DMS 273 treated with DMSO at 0.1 percent for 48 hours (cell line): ENCODE data around the gene TNNT2.

Experiments used
- DNase-seq: peaks from one replicate; lab custom pipeline; 2025; lab: John Stamatoyannopoulos, UW

TNNT2 gene

DNA sequence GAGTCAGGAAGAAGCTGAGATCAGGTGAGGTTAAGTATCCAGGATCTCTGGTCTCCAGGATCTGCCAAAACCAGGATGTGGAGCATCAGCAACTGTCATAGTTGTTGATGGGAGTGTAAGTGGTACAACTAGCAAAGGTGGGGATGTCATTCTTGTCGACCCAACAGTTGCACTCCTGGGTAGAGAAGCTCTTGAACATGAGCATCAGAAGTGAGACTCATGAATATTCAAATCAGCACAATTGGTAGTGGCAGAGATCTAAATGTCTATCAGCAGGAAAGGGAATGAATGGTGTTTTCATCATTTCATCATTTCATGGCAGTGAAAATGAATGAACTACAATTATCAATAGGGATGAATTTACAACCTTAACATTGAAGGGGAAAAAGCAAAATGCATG lies 25.9 kb upstream of the TNNT2 start:
- DNase-seq, result no peak

DNA sequence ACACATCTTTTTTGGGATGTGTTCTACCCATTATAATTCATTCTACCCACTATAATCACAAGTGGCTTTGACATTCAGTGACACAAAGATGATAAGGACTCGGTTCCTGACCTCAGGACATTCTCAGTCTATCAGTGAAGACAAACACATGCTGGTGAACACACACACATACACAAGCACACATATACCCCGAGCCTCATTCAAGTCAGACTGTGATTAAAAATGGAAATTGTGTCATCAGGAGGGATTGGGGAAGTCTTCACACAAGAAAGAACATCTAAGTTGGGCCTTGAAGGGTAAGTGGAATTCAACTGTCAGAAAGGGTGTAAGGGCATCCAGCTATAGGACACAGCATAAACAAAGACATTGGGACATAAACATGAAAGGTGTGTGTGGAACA lies 24.2 kb upstream of the TNNT2 start:
- no peak for DNase-seq

DNA sequence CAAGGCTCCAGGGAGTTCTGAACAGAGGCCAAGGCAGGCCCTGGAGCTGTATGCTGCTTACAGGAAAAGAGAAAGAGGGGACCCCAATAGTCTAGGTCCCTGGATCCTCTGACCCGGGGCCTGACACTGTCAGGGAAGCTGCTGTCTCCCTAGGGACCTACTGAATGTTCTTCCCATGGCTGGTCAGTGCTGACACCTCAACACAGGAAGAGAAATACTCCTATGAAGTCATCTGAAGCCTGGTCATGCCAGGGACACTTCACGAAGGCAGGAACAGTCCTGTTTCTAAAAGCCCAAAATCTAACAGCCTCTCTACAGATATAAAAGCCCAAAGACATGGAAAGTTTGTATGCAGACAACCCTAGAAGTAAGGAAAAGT lies 23.4 kb upstream of the TNNT2 start:
- no peak for DNase-seq

DNA sequence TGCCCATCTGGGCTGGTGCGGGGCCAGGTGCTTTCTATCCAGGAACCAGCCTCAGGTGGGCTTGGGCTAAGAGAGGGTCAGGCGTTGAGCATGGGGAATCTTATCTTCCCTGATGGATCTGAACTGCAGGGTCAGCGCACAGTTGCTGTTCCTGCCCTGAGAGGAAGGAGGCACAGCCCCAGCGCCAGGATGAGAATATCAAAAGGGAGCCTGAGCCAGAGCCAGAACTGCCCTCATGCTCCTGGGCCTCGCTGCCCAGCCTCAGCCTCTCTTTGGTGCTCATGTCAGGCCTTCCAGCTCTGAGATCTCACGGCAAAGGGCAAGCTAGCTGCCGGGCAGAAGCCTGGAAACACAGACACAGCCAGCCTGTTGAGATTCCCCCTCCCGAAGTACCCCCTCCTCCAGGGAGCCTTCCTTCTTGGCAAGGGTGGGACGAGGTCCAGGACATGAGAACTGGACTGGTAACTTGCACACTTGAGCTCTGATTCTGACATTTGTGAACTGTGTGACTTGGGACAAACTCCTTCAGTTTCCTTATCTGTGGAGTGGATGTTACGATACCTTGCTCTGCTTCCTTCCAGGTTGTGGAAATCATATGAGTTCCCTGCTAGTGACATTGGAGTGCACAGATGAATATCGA lies 22.9 kb upstream of the TNNT2 start:
- no peak for DNase-seq

DNA sequence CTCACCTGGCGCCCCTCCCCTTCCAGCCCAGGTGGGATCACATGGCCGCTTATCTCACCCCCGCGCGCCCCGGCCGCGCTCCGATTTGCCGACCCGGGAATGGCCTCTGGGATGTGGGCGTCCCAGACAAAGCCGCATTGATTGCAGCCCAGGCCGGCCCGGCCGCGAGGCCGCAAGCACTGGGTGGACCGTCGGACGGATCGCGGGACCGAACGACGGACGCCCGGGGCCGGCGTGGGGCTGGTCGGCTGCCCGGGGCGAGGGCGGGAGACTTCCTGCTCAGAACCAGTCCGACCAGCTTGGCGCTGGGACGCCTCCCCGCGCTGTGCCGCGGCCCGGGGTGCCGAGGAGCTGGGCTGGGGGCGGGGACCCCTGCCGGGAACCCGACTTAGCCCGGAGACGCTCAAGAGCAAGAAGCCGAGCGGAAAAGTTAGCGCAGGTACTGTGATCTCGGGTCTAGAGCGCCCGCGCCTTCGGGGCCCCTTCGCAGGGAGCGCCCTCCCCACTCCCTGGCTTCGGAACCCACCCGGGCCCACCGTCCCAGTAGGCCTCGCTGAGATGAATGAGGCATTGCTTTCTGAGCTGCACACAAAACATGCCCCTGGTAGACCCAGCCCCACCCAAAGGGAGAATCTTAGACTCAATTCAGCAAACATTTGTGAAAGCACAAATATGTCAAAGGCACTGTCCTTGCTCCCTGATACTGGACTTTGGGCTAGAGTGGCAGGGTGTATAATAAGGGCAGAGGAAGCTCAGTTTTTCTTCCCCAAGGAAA lies 22.1 kb upstream of the TNNT2 start:
- no peak for DNase-seq

DNA sequence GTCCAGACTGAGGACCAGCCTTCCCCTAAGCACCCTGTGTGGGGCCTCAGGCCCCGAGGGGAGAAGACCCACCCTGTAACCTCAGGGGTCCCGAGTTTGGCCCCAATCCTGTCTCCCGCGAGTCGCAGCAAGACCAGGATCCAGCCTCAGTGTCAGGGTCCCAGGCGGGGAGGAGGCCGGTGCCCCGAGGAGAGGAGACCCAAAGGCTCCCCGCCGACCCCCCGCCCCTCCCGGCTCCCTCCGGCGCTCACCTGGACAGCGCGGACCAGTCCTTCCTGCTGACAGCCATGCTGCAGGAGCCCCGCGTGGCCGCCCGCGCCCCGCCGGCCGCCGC lies 21.5 kb upstream of the TNNT2 start, which contains the start of gene LAD1:
Gene LAD1, minus strand, starts transcription at position 307 of the 334 bp plus-strand sequence. Its CDS starts 18 bp downstream, at position 289.
- no peak for DNase-seq

DNA sequence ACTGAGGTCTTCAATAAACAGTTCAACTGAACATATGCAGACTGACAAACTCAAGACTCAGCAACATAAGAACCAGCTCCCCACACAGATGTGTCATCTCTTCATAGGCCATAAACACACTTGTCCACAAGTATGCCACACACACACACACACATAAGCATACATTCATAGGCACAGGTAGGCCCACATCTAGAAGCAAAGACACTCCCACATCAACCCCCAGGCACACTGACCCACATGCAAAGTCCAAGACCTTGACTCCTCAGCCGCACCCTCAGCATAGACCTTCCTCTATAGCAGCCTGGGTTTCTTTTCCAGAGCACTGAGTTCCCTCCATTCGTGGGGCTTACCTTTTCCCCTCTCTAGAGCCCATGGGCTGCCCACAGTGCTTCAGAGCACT lies 20.2 kb upstream of the TNNT2 start:
- DNase-seq, result no peak

DNA sequence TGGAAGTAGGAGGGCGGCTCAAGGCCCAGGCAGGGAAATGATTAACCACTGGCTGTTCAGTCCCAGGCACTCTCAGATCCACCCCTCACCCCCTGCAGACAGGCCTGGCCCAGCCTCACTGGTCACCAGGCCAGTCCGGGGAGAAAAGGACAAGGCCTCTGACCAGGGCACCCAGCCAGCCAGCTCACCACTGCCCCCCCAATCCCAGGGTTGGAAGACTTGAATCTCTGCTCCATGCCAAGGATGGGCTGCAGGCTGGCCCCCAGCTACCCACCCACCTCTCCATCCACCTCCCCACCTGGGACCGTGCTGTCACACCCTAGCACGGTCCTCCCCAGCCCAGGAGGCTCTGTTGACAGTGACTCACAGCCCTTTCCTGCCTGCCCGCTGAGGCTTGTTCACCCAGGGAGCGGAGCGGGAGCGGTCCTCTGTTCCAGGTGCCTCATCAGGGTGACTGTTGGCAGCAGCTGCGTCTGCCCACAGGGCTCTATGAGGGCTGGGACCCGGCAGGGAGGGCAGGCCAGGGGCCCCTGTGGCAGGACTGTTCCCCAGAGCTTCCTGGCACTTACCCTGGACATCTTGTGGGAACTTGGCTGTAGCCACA lies 19.5 kb upstream of the TNNT2 start:
- no peak for DNase-seq

DNA sequence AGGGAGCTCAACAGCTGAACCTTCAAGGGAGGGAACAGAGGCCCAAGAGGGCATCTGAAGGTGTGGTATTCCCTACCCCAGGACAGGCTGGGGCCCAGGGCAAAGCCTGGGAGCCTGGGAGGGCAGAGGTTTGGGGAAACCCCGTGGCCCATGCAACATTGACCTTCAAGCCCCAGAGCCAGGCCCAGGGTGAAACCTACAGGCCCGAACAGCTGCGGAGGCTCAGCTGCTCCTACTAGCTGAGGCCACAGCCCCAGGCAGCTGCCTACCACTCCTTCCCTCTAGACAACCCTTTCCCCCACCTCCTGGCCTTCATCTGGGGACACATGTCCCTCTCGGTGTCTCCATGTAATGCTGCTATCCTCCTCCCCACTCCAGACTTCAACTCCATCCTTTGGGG lies 18.5 kb upstream of the TNNT2 start:
- no peak for DNase-seq

DNA sequence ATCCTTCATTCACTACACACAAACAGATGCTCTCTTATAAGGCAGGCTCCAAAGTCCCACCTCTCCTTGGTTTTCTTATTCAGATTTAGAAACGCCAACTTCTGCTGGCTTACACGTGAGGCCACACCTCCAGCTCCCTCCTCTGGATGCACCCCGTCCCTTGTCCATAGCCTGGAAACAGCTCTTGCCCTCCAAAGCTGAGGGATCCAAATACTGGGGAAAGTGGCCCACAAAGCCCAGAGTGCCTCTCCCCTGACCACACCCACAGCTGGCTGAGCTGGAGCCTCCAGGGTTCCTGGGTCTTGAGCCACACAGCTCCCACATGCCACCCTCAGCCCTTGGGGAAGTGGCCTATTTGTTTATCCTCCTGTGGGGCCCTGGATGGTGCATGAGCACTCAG lies 17.1 kb upstream of the TNNT2 start:
- no peak for DNase-seq

DNA sequence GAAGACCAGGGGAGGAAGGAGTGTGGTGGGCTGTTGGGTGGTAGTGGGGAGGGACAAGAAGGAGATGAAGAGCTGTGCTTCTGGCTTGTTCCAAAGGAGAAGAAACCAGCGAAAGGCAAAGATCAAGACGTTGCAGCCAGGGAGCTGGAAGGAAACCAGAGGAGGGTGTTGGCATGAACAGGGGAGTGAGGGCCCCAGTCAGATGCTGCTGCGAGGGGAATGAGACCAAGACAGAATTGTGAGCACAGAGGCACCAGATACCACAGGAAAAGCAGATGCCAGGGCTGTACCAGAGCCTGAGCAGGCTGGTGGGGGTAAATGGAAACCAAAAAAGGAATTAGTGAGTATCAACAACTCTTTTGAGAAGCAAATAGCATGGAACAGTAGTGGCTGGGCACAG lies 15.6 kb upstream of the TNNT2 start:
- DNase-seq, result no peak

DNA sequence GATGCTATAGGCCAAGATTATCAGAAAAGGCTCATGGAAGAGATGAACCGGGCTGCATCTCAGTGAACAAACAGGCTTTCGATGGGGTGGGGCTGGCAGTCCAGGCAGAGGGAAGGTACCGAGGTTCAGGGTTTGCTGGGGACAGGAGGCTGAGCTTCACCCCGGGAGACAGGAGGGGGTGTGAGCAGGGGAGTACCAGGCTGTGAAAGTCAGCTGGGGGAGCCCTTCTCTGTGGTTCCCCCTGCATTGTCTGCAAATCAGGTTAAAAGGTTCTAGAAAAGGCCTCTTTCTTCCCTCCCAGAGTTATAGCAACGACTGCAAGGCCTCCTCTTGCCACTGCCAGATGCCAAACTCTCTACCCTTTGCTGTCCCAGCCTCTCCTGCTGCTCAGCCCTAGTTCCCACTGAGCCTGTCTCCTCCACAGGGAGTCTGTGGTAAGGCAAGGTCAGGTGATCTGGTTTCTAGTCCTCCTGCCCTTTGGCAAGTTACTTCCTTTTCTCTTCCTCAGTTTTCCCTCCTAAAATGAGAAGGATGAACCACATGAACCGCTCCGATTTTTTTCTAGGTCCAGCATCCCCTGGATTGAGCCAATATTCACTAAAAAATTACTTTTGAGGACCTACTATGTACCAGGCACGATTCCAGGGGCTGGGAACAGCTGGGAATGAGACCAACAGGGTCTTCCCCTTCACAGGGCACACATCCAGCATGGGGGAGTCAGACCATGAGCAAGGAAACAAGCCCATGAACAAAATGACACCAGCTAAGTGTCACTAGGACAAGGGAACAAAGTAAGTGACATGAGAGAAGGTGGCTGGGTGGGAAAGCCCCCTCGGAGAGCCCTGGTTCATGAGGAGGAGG lies 14.4 kb upstream of the TNNT2 start:
- no peak for DNase-seq

DNA sequence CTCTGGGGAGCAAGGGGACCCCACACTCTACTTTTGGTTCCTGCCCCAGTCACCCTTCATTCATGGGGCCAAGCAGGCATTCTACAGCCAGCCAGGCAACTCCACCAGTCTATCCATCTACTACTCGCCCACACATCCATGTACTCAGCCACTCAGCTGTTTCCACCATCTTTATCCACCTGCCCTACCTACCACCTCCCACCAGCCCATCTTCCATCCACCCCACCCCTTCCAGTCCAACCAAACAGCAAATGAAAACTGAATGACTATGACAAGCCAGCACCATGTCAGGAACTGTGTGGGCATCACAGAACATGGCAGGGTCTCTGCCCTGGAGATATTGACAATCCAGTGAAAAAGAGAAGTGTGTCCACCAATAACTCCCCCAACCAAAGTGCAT lies 13.7 kb upstream of the TNNT2 start:
- no peak for DNase-seq

DNA sequence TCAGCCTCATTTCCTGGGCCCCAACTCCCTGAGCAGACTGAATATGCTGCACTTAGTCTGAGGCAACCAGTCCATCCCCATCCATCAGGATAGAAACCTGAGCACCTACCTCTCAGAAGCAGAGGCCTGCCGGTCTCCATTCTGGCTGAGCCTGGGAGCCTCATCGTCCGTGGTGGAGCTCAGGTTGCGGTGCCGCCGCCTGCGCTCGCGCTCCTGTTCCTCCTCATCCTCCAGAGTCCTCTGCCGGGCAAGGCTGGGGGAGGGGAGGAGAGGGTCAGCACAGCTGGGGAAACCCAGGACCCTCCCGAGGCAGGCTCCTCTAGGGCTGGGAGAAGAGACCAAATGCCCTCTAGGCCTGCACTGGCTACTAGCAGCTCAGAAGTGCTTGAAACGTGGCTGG lies 11.6 kb upstream of the TNNT2 start:
- DNase-seq, result no peak

DNA sequence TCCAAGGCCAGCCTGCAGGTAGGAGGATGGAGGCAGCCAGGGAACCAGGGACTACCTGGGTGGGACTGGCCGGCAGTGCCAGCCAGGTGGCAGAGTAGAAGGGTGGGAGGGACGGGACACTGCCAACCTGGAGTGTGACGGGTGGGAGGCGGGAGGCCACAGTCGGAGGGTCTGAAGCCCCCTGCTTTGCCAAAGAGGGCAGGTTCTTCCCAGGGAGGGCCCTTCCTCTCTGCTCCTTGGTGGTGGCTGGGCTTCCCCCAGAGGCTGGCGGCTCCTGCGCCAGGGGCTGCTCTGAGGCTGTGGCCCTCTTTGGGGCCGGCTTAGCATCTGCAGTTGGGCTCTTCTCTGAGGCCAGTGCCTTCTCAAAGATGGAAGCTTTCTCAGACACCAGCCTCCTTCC lies 8.7 kb upstream of the TNNT2 start:
- DNase-seq, result no peak

DNA sequence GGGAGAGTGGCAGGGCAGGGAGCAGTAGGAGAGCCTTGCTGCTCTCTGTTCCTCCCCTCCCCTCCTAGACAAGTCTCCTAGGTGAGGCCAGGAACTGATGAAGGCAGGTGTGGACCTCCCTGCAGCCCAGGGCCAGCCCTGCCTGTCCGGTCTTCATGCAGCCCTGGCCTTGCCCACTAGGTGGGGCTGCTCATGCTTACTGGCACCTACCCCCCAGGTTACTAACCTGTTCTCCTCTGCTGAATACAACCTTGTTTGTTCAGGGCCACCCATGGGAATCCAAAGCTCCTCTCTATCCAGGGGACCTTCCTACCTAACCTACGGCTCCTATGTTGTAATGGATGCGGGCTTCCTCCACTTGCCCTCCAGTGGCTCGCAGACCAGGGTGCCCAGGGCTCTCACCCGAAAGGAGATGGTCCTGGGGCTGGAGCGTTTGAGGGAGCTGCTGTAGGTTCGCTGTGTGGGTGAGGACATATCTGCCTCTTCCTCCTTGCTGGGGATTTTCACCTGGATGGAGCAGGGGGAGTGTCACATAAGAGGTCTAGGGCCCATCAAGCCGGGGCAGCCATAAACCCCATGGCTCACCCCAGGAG lies 7.9 kb upstream of the TNNT2 start:
- DNase-seq, result no peak

DNA sequence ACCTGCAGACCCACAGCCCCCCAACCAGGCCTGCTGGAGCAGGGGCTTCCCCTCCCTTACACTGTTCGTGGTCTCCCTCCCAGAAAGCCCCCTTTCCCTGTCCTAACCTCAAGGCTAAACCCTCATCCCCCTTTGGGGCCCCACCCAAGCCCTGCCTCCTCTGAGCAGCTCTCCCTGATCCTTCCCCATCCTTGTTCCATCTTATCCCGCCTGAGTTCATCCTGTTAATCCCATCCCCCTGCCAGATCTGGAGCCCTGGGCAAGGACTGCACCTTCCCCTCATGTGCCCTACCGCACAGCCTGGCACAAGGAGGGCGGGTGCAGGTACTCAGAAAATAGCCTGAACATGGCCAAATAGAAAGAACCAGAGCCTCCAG lies 6.9 kb upstream of the TNNT2 start:
- no peak for DNase-seq

DNA sequence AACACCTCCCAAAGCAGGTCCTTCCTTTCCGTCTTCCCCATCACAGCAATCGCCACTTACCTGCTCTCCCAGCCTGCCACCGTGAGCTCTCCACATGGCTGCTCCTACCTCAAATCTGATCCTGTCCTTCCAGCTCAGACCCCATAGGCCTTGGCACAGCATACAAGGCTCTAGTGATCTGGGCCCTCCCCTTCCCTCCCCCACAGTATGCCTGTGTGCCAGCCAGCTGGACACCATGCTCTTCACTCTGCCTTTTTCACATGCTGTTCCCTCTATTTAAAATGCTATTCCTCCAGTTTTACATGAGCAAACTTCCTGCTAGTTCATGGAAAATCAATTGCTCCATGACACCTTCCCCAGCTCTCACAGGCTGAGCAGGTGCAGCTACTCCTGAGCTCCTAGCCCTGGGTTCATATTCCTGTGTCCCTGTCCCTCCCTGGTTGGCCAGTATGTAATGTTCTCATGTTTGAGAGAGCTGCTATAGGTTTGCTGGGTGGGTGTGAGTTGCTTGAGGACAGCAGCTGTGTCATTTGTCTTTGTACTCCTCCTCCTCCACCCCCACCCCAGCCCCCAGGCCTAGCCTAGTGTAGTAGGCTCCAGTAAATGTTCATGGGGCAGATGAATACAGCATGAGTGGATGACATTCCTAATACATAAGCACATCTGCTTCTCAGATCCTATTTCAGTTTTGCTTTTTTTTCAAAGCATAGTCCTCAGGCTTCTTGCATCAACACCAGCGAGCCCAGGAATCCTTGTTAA lies 6.3 kb upstream of the TNNT2 start:
- DNase-seq, result peak; percentile 79

DNA sequence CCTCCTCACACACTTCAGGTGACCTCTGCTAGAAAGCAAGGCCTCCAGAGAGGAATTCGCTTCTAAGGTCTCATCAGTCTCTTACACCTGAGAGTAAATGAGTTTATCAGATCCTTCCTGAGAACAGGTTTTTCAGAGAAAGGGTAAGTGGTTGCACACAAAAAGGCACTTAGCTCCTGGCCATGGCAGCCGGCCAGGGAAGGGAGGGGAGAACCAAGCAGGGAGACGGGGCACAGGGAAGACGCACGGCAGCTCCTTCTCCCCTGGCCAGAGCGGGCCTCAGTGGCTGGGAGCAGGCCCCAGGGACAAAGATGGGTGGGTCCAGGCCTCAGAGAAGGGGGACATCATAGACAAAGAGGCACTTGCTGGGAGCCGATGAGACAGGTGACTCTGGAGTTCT lies 3.6 kb upstream of the TNNT2 start:
- DNase-seq, result no peak

DNA sequence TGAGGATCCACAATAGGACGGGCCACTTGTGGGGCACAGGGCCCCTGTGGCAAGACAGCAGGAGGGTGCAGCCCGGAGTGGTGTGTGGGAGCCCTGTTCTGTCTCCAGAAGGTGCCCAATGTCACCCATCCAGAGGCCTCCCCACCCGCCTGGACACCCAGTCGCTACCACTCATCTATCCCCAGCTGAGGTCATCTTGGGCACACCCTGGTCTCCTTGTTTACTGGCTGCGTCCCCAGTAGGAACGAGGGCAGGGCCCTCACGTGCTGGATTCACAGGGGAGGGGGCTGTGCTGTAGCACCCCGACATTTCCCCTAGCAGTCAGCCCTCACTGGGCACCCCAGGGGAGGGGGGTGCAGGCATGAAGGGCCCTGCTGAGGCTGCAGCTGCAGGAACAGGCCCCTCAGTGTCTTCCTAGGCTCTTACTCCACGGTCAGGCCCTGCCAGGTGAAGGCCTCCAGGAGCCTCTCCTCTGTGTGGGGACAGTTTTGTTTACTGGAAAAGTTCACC lies 2.3 kb upstream of the TNNT2 start:
- no peak for DNase-seq

DNA sequence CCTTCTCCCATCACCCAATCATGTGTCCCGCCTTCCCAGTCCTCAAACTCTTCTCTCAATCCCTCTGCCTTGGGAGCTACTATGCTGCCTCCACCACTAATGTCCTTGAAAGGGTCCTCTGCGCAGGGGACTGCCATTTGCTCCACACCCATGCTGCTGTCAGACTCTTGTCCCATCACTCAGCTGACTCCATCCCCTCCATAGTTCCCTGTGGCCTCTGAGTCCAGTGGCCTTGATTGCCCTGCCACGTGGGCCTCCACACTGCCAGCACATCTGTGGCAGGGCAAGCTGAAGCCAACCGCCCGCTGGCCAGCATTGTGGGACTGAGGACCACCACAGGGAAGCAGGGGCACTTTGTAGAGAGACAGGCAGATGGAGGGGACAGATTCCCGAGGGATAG lies 1.3 kb upstream of the TNNT2 start:
- DNase-seq, result no peak
